ENCODE data around the gene CHST9.

- no peak for TF ChIP-seq POLR2A (IDR thresholded peaks at IDR 0.05)
- TF ChIP-seq CTCF (IDR thresholded peaks at IDR 0.05) = no peak
- no peak for TF ChIP-seq EP300 (IDR thresholded peaks at IDR 0.05)
Measured at GRCh38 chr18:26862084-26862483, 323.0 kb downstream of the CHST9 start.
